Endothelial cell of umbilical vein (primary cell): Measurements from ENCODE around the gene SLC39A9. TPM values are rescaled to one million over a fixed set of nuclear protein-coding genes. Genes with fewer than 3 reads are reported as not detected.

Source experiments
- BruUV-seq: library from RNA; stranded (reverse); fragments of 400-500 nt; replicated peaks from 2 replicates; lab custom pipeline; 2021; lab: Mats Ljungman, UMichigan
- CTCF ChIA-PET: fragments of 300-600, 350-600 bp; sonication (Branson Sonifier 250); formaldehyde crosslinking; loops from one replicate; lab custom pipeline; 2021; ENCODE audit warnings: antibody characterized with exemption, inconsistent platforms; lab: Charles Lee
- POLR2A ChIA-PET: fragments of 300-600, 350-600 bp; sonication (Branson Sonifier 250); formaldehyde crosslinking; loops from one replicate; lab custom pipeline; 2021; ENCODE audit warnings: antibody characterized with exemption, inconsistent platforms; lab: Charles Lee
- DNase-seq: peaks from one replicate; pipeline ENCODE4 v3.0.0-alpha.2; 2011; ENCODE audit warnings: low read depth, low spot score
- FAIRE-seq: peaks from 2 replicates; lab custom pipeline; 2011; peaks lifted over from hg19 to GRCh38; lab: Jason Lieb, UNC
- H2AFZ ChIP-seq: 2 replicates; pipeline ENCODE4 v1.6.0; 2012; ENCODE audit warnings: low read depth, low read length, control low read depth, inconsistent platforms
- H3K27ac ChIP-seq: 2 replicates; pipeline ENCODE4 v1.5.1; 2011; ENCODE audit warnings: low read depth, mild to moderate bottlenecking, control low read depth, low read length, moderate library complexity; ENCODE audit not compliant: insufficient read depth
- H3K27me3 ChIP-seq, 2 experiments: 2 replicates each; pipeline versions ENCODE4 v1.6.0 to v1.6.1; 2011; ENCODE audit warnings: low read length in 2 of 2, mixed read lengths in 1 of 2; ENCODE audit not compliant: control insufficient read depth in 2 of 2, insufficient read depth in 2 of 2
- H3K36me3 ChIP-seq, 2 experiments: 2 replicates in 1 of 2; 3 replicates in 1 of 2; pipeline ENCODE4 v1.5.1; 2011; ENCODE audit warnings: low read length in 2 of 2, mild to moderate bottlenecking in 1 of 2, moderate library complexity in 1 of 2; ENCODE audit not compliant: control insufficient read depth in 2 of 2, insufficient read depth in 2 of 2; ENCODE audit errors: extremely low read depth in 1 of 2
- H3K4me1 ChIP-seq: 3 replicates; pipeline ENCODE4 v1.5.1; 2011; ENCODE audit warnings: mild to moderate bottlenecking, low read length; ENCODE audit not compliant: control insufficient read depth, insufficient read depth; ENCODE audit errors: extremely low read depth
- H3K4me2 ChIP-seq: 2 replicates; pipeline ENCODE4 v1.6.1; 2011; ENCODE audit warnings: low read length, control low read depth, mixed read lengths; ENCODE audit not compliant: insufficient read depth
- H3K4me3 ChIP-seq, 3 experiments: fragments of 200-600 bp in 1 of 3; sonication (generic), shearing (Covaris generic) in 1 of 3; replicated peaks in 1 of 3; 2 replicates each; pipeline ENCODE4 v1.5.1; 2011 to 2016; ENCODE audit warnings: control low read depth in 3 of 3, low read length in 3 of 3, mild to moderate bottlenecking in 2 of 3, inconsistent platforms in 1 of 3, low read depth in 1 of 3, moderate library complexity in 1 of 3; ENCODE audit not compliant: insufficient read depth in 1 of 3
- H3K79me2 ChIP-seq: 2 replicates; pipeline ENCODE4 v1.6.0; 2012; ENCODE audit warnings: low read length, inconsistent platforms; ENCODE audit not compliant: control insufficient read depth, insufficient read depth
- H3K9ac ChIP-seq: replicated peaks from 2 replicates; pipeline ENCODE3; 2011; ENCODE audit warnings: low read length, control low read depth; ENCODE audit not compliant: insufficient read depth; ENCODE audit errors: extremely low read depth
- H3K9me1 ChIP-seq: replicated peaks from 3 replicates; pipeline ENCODE4 v1.6.0; 2011; ENCODE audit warnings: mild to moderate bottlenecking, low read length; ENCODE audit not compliant: control insufficient read depth, insufficient read depth; ENCODE audit errors: extremely low read depth
- H3K9me3 ChIP-seq: replicated peaks from 2 replicates; pipeline ENCODE4 v1.5.1; 2012; ENCODE audit warnings: low read length, inconsistent platforms; ENCODE audit not compliant: control insufficient read depth, insufficient read depth
- H4K20me1 ChIP-seq: replicated peaks from 2 replicates; pipeline ENCODE3; 2011; ENCODE audit warnings: mild to moderate bottlenecking, low read length; ENCODE audit not compliant: control insufficient read depth, insufficient read depth; ENCODE audit errors: extremely low read depth
- CTCF ChIP-seq, 2 donors: IDR thresholded peaks; 1 replicate in 1 of 2; 2 replicates in 1 of 2; pipeline ENCODE4 v1.5.1; 2011; ENCODE audit warnings: low read length in 2 of 2, mild to moderate bottlenecking in 2 of 2, moderate library complexity in 2 of 2, control low read depth in 1 of 2, inconsistent platforms in 1 of 2, low read depth in 1 of 2; ENCODE audit not compliant: insufficient read depth in 1 of 2; ENCODE audit errors: extremely low read depth in 1 of 2
- EZH2 ChIP-seq: IDR thresholded peaks from 2 replicates; pipeline ENCODE4 v1.6.1; 2012; ENCODE audit warnings: borderline replicate concordance, low read depth, mild to moderate bottlenecking, moderate library complexity, low read length, inconsistent platforms; ENCODE audit not compliant: severe bottlenecking
- FOS ChIP-seq: IDR thresholded peaks from 2 replicates; pipeline ENCODE4 v1.6.1; 2011; ENCODE audit warnings: mild to moderate bottlenecking, low read length, moderate library complexity, borderline replicate concordance; ENCODE audit not compliant: insufficient read depth
- GATA2 ChIP-seq: IDR thresholded peaks from 2 replicates; pipeline ENCODE4 v1.7.0; 2011; ENCODE audit warnings: low read depth, mild to moderate bottlenecking, moderate library complexity, mixed read lengths, low read length; ENCODE audit not compliant: insufficient read length, insufficient read depth
- JUN ChIP-seq: IDR thresholded peaks from 2 replicates; pipeline ENCODE4 v1.6.1; 2011; ENCODE audit warnings: borderline replicate concordance, low read depth; ENCODE audit not compliant: insufficient read length, insufficient read depth
- MAX ChIP-seq: IDR thresholded peaks from 2 replicates; pipeline ENCODE4 v1.6.1; 2011; ENCODE audit not compliant: insufficient read depth, insufficient read length
- MYC ChIP-seq: IDR thresholded peaks from one replicate; pipeline ENCODE4 v1.6.1; 2011; ENCODE audit warnings: mild to moderate bottlenecking, low read depth, low read length
- POLR2A ChIP-seq: IDR thresholded peaks from 2 replicates; pipeline ENCODE4 v1.6.1; 2012; ENCODE audit warnings: low read depth, mild to moderate bottlenecking, control low read depth, low read length
- POLR2AphosphoS5 ChIP-seq: IDR thresholded peaks from 2 replicates; pipeline ENCODE4 v1.6.1; 2012; ENCODE audit warnings: low read depth, mild to moderate bottlenecking, control low read depth, low read length, moderate library complexity; ENCODE audit not compliant: insufficient read depth
- dilution Hi-C: fragments of 300-500 bp; cut with MboI; formaldehyde crosslinking; loops from one replicate; pipeline ENCODE4 v1.15.0; 2019; ENCODE audit warnings: low sequenced_read_pairs; ENCODE audit not compliant: extremely low pct_ligation_motif_present
- intact Hi-C: fragments of 100-400 bp; cut with micrococcal nuclease; formaldehyde crosslinking; loops from one replicate; pipeline ENCODE4 v1.10.0; 2022
- polyA plus RNA-seq, 4 experiments: library from polyadenylated mRNA; depleted of rRNA in 3 of 4; stranded (reverse) in 3 of 4; unstranded in 1 of 4; fragments of >200 nt; gene quantifications; 2 replicates each; pipeline versions ENCODE4 v1.2.1 to v1.2.3, GENCODE V29; 2011 to 2012; ENCODE audit warnings: missing spikeins in 1 of 4
- total RNA-seq: library from RNA; stranded (reverse); gene quantifications from 2 replicates; pipeline ENCODE4 v1.2.3, GENCODE V29; 2021

Gene SLC39A9
- total and polyA plus RNA-seq, 2 donors (not counting 3 experiments of a cell fraction or from before 2014, with no cell fraction given) = 39.8 to 55.2 TPM

- ChIA-PET POLR2A (no interaction called here), CTCF (no interaction called here)
- Histone ChIP-seq H3K4me2 (no peak overlapping the region), H2AFZ (no peak overlapping the region), H3K36me3 (no peaks in the 10 kb centered on the region), H3K79me2 (peaks cover 5% of the 10 kb centered on the region), H3K27ac (no peak overlapping the region), H3K9me1 (no peaks in the 10 kb centered on the region), H3K27me3 (no peaks in the 10 kb centered on the region), H3K9ac (no peak overlapping the region), H3K9me3 (no peaks in the 10 kb centered on the region), H3K4me3 (no peak overlapping the region), H4K20me1 (peaks cover 2% of the 10 kb centered on the region), H3K4me1 (no peaks in the 10 kb centered on the region)
- intact Hi-C loops (no loop called here), dilution Hi-C loops (no loop called here)
- no peak for DNase-seq
- TF ChIP-seq EZH2 (no peak), MAX (no peak), POLR2A (no peak), POLR2AphosphoS5 (no peak), GATA2 (no peak), MYC (no peak), JUN (no peak), CTCF (IDR thresholded peaks at IDR 0.05; ENCODE audit: extremely low read depth in 1 of 2, insufficient read depth in 1 of 2, low read depth in 1 of 2, low read length in 2 of 2) (no peak), FOS (no peak)
- no peak for FAIRE-seq
- no TSS peak for BruUV-seq
These were observed 33.9 kb downstream of the SLC39A9 start for GRCh38 chr14:69432364-69432763.
